Esophagus (tissue), 2 donors: ENCODE data around the gene TLR4. TPM values are rescaled to one million over a fixed set of nuclear protein-coding genes. Genes with fewer than 3 reads are reported as not detected.

Experiments
- H3K27ac ChIP-seq, 2 donors: one replicate each; pipeline ENCODE4 v1.5.1; 2013; ENCODE audit warnings: low read depth in 2 of 2, mild to moderate bottlenecking in 2 of 2, inconsistent platforms in 1 of 2, low read length in 1 of 2, moderate library complexity in 1 of 2
- H3K27me3 ChIP-seq, 2 donors: one replicate each; pipeline ENCODE4 v1.6.1; 2013; ENCODE audit warnings: low read length in 2 of 2, control low read depth in 1 of 2, mild to moderate bottlenecking in 1 of 2; ENCODE audit not compliant: insufficient read depth in 2 of 2, control insufficient read depth in 1 of 2
- H3K36me3 ChIP-seq, 2 donors: one replicate each; pipeline ENCODE4 v1.6.1; 2013; ENCODE audit warnings: low read length in 1 of 2; ENCODE audit not compliant: control insufficient read depth in 2 of 2, insufficient read depth in 2 of 2
- H3K4me1 ChIP-seq, 2 donors: one replicate each; pipeline ENCODE4 v1.6.1; 2013; ENCODE audit warnings: low read length in 1 of 2; ENCODE audit not compliant: control insufficient read depth in 2 of 2, insufficient read depth in 2 of 2
- H3K4me3 ChIP-seq, 2 donors: one replicate each; pipeline ENCODE4 v1.5.1; 2013; ENCODE audit warnings: low read length in 2 of 2, mild to moderate bottlenecking in 2 of 2, low read depth in 1 of 2, moderate library complexity in 1 of 2
- H3K9me3 ChIP-seq, 2 donors: one replicate each; pipeline ENCODE4 v1.6.1; 2013; ENCODE audit warnings: mild to moderate bottlenecking in 2 of 2, low read depth in 1 of 2, low read length in 1 of 2, moderate library complexity in 1 of 2; ENCODE audit not compliant: control insufficient read depth in 2 of 2, insufficient read depth in 1 of 2
- WGBS, 2 donors: extraction: QIAGEN DNeasy Blood & Tissue Kit; methylation state at CpG; one replicate each; pipeline ENCODE4 v1.1.7; 2013; 5-methylcytosine and 5-hydroxymethylcytosine counted together
- polyA plus RNA-seq, 2 donors: library from polyadenylated mRNA; stranded (reverse); fragments of 200-250 nt; gene quantifications; one replicate each; pipeline ENCODE4 v1.2.3, GENCODE V29; 2013
- donor health status: healthy with polysubstance abuse.
- donor health status: Bipolar disorder and iron deficiency.

Gene TLR4
- under 1 TPM; 0.47 TPM for polyA plus RNA-seq

- Histone ChIP-seq H3K36me3 (no peaks in the 10 kb centered on the region), H3K27ac (peak within 1 kb of the TSS; percentile 75 to 78), H3K4me3 (peak within 1 kb of the TSS; percentile 2 to 42), H3K9me3 (no peaks in the 10 kb centered on the region), H3K27me3 (no peaks in the 10 kb centered on the region), H3K4me1 (peaks cover 0 to 2% of the 10 kb centered on the region in 2 donors)
- 28 to 32% methylated on average over 13 of the region's 13 CpGs for WGBS, 2 donors
Observed at GRCh38 chr9:117704024-117704575, at the start of gene TLR4. Gene TLR4 (plus strand): TSS chr9:117704403. CDS start chr9:117704473, 70 bp downstream.

GRCh38 chr9:117656002-117656401 lies 48.2 kb upstream of the TLR4 start:
- no peak overlapping the region for H3K4me3 ChIP-seq
- H3K9me3 ChIP-seq, result no peaks in the 10 kb centered on the region
- WGBS, 2 donors, result 43 to 48% methylated on average over 2 of the region's 2 CpGs
- H3K27me3 ChIP-seq, result no peaks in the 10 kb centered on the region
- H3K27ac ChIP-seq, result no peak overlapping the region
- no peaks in the 10 kb centered on the region for H3K36me3 ChIP-seq
- no peaks in the 10 kb centered on the region for H3K4me1 ChIP-seq

GRCh38 chr9:117662651-117663050 lies 41.6 kb upstream of the TLR4 start:
- no peaks in the 10 kb centered on the region for H3K36me3 ChIP-seq
- no peaks in the 10 kb centered on the region for H3K27me3 ChIP-seq
- no peak overlapping the region for H3K27ac ChIP-seq
- H3K4me3 ChIP-seq, result no peak overlapping the region
- H3K9me3 ChIP-seq, result no peaks in the 10 kb centered on the region
- WGBS, 2 donors, result 62 to 74% methylated on average over 3 of the region's 3 CpGs
- H3K4me1 ChIP-seq, result no peaks in the 10 kb centered on the region

GRCh38 chr9:117664419-117664818 lies 39.8 kb upstream of the TLR4 start:
- Histone ChIP-seq H3K4me1 (no peaks in the 10 kb centered on the region), H3K9me3 (no peaks in the 10 kb centered on the region), H3K36me3 (no peaks in the 10 kb centered on the region), H3K4me3 (no peak overlapping the region), H3K27ac (no peak overlapping the region), H3K27me3 (no peaks in the 10 kb centered on the region)
- WGBS, 2 donors, result 72 to 84% methylated on average over 1 of the region's 1 CpG

- WGBS, 2 donors, result 83 to 86% methylated on average over 1 of the region's 1 CpG
- Histone ChIP-seq H3K4me3 (no peak overlapping the region), H3K27ac (no peak overlapping the region), H3K4me1 (no peaks in the 10 kb centered on the region), H3K9me3 (no peaks in the 10 kb centered on the region), H3K36me3 (no peaks in the 10 kb centered on the region), H3K27me3 (no peaks in the 10 kb centered on the region)
Observed at GRCh38 chr9:117665601-117666385, 38.4 kb upstream of the TLR4 start.

GRCh38 chr9:117671468-117671867 lies 32.7 kb upstream of the TLR4 start:
- Histone ChIP-seq H3K9me3 (no peaks in the 10 kb centered on the region), H3K36me3 (no peaks in the 10 kb centered on the region), H3K4me3 (no peak overlapping the region), H3K27me3 (no peaks in the 10 kb centered on the region), H3K4me1 (no peaks in the 10 kb centered on the region), H3K27ac (no peak overlapping the region)
- 95 to 97% methylated on average over 1 of the region's 1 CpG for WGBS, 2 donors

GRCh38 chr9:117672369-117672768 lies 31.8 kb upstream of the TLR4 start:
- no peak overlapping the region for H3K27ac ChIP-seq
- WGBS, 2 donors, result 94 to 100% methylated on average over 1 of the region's 1 CpG
- no peaks in the 10 kb centered on the region for H3K4me1 ChIP-seq
- H3K4me3 ChIP-seq, result no peak overlapping the region
- no peaks in the 10 kb centered on the region for H3K9me3 ChIP-seq
- H3K27me3 ChIP-seq, result no peaks in the 10 kb centered on the region
- H3K36me3 ChIP-seq, result no peaks in the 10 kb centered on the region

- Histone ChIP-seq H3K4me1 (no peaks in the 10 kb centered on the region), H3K9me3 (no peaks in the 10 kb centered on the region), H3K27me3 (no peaks in the 10 kb centered on the region), H3K36me3 (no peaks in the 10 kb centered on the region), H3K27ac (no peak overlapping the region), H3K4me3 (no peak overlapping the region)
Observed at GRCh38 chr9:117677572-117677971, 26.6 kb upstream of the TLR4 start.

- H3K27ac ChIP-seq, result no peak overlapping the region
- no peaks in the 10 kb centered on the region for H3K9me3 ChIP-seq
- 0% methylated on average over 1 of the region's 1 CpG for WGBS, 2 donors
- no peaks in the 10 kb centered on the region for H3K27me3 ChIP-seq
- H3K36me3 ChIP-seq, result no peaks in the 10 kb centered on the region
- no peak overlapping the region for H3K4me3 ChIP-seq
- no peaks in the 10 kb centered on the region for H3K4me1 ChIP-seq
Observed at GRCh38 chr9:117678871-117679270, 25.3 kb upstream of the TLR4 start.

- no peaks in the 10 kb centered on the region for H3K36me3 ChIP-seq
- no peak overlapping the region for H3K27ac ChIP-seq
- no peak overlapping the region for H3K4me3 ChIP-seq
- no peaks in the 10 kb centered on the region for H3K27me3 ChIP-seq
- no peaks in the 10 kb centered on the region for H3K4me1 ChIP-seq
- WGBS, 2 donors, result 51 to 66% methylated on average over 2 of the region's 2 CpGs
- no peaks in the 10 kb centered on the region for H3K9me3 ChIP-seq
Observed at GRCh38 chr9:117679416-117679815, 24.8 kb upstream of the TLR4 start.
